H7 (cell line): ENCODE measurements around the gene API5. TPM values are rescaled to one million over a fixed set of nuclear protein-coding genes. Genes with fewer than 3 reads are reported as not detected.

Source experiments
- DNase-seq: peaks from one replicate; pipeline ENCODE4 v3.0.0; 2012
- H3K27me3 ChIP-seq: 2 replicates; pipeline ENCODE4 v1.6.0; 2011; ENCODE audit warnings: mild to moderate bottlenecking, low read length; ENCODE audit not compliant: control insufficient read depth, insufficient read depth
- H3K36me3 ChIP-seq: replicated peaks from 2 replicates; pipeline ENCODE4 v1.5.1; 2011; ENCODE audit warnings: low read length; ENCODE audit not compliant: control insufficient read depth, insufficient read depth
- H3K4me3 ChIP-seq: 2 replicates; pipeline ENCODE4 v1.5.1; 2011; ENCODE audit warnings: low read depth, mild to moderate bottlenecking, control low read depth, low read length, moderate library complexity; ENCODE audit not compliant: insufficient read depth
- total RNA-seq: library from RNA; depleted of rRNA; stranded (reverse); fragments of >200 nt; shearing (Covaris generic); gene quantifications from 2 replicates; pipeline ENCODE4 v1.2.3, GENCODE V29; 2014; rRNA removed

Gene API5
- total RNA-seq, 1 experiment from 2014 or later = 112 TPM

DNA sequence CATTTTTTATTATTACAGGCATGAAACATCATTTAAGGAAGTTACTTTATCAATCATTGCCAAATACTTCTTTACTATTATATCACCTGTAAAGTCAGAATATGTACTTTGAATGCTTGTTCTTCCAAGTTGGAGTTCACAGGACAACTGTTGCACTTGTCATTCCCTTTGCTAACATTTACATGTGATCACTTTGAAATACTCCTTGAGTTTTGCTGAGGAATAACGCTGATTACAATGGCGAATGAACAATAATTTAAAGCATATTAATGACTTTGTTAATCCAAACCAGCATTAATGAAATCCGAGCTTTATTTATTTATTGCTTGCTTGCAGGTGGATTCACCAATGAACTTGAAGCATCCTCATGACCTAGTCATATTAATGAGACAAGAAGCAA is 67.1 kb downstream of the API5 start:
- peaks cover 1% of the 10 kb centered on the region; the same call in 1 of the 2 replicates for H3K36me3 ChIP-seq
- H3K4me3 ChIP-seq = no peak overlapping the region
- DNase-seq = no peak
- H3K27me3 ChIP-seq = no peaks in the 10 kb centered on the region

GRCh38 chr11:43381802-43382201 is 70.0 kb downstream of the API5 start:
- peak; percentile 32 for DNase-seq
- H3K27me3 ChIP-seq = no peaks in the 10 kb centered on the region
- H3K36me3 ChIP-seq = peaks cover 1% of the 10 kb centered on the region; the same call in 1 of the 2 replicates
- H3K4me3 ChIP-seq = no peak overlapping the region

- Histone ChIP-seq H3K36me3 (peaks cover 1% of the 10 kb centered on the region; the same call in 1 of the 2 replicates), H3K27me3 (no peaks in the 10 kb centered on the region), H3K4me3 (no peak overlapping the region)
- DNase-seq = no peak
Observed at GRCh38 chr11:43382614-43383013, 70.8 kb downstream of the API5 start.

GRCh38 chr11:43384393-43384792 is 72.6 kb downstream of the API5 start:
- Histone ChIP-seq H3K27me3 (no peaks in the 10 kb centered on the region), H3K36me3 (peaks cover under 1% of the 10 kb centered on the region; the same call in 1 of the 2 replicates), H3K4me3 (no peak overlapping the region)
- no peak for DNase-seq

DNA sequence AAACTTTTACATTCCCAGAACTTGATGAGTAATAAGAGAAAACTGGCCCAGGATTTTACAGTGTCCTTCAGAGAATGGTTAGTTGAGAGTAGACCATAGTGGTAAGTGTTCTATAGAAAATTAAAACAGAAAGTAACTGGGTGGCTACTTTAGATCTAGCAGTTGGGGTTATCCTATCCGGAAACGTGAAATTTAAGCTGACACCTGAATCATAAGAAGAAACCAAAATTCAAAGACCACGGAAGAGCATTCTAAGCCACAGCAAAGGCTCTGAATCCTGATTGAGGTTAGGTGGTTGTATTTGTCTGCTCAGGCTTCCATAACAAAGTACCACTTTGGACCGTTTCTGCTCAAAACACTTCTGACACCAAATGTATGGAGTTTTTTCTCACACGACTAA is 80.9 kb downstream of the API5 start:
- Histone ChIP-seq H3K27me3 (no peaks in the 10 kb centered on the region), H3K4me3 (no peak overlapping the region), H3K36me3 (peaks cover 13% of the 10 kb centered on the region)
- DNase-seq = no peak

DNA sequence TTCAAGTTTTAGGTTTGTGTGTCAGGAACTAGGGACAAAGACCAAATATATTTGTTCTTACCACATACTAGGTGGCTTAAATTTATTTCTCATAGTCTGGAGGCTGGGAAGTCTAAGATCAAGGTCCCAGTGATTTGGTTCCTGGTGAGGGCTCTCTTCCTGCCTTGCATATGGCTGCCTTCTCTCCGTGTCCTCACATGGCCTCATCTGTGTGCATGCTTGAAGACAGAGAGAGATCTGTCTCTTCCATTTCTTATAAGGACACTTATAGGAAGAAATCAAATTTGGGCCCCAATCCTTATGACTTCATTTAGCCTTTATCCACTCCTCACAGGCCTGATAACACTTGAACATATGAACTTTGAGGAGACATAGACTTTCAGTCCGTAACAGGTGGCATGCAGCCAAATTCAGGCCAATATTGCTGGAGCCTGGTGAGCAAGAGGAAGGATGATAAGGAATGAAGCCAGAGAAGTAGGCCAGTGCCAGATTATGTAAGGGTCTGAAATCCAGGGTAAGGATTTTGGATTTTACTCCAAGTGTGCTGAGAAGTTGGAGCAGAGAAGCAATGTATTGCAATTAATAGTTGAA is 82.1 kb downstream of the API5 start:
- Histone ChIP-seq H3K27me3 (no peaks in the 10 kb centered on the region), H3K4me3 (no peak overlapping the region), H3K36me3 (peaks cover 13% of the 10 kb centered on the region)
- DNase-seq = no peak

Other genes starting within 250 kb of the API5 start
- 41.5 and 73.3 TPM in 2 replicates for gene TTC17, start 46.9 kb downstream of the API5 start, total RNA-seq